Measurements from ENCODE around the gene MYO3B. TPM values are rescaled to one million over a fixed set of nuclear protein-coding genes. Genes with fewer than 3 reads are reported as not detected.

The MYO3B gene
- total RNA-seq, 1 donor from 2014 or later = 27.3 TPM

GRCh38 chr2:170525566-170525900 lies 347.6 kb downstream of the MYO3B start:
- peaks cover 25% of the 10 kb centered on the region for H3K4me1 Mint-ChIP-seq
- TF ChIP-seq EZH2phosphoT487 (IDR thresholded peaks at IDR 0.05) (no peak), CTCF (IDR thresholded peaks at IDR 0.05) (no peak), EZH2 (IDR thresholded peaks at IDR 0.05) (no peak)
- H3K9me3 Mint-ChIP-seq = peaks cover 2% of the 10 kb centered on the region
- H3K9ac ChIP-seq = no peak overlapping the region
- H3K36me3 ChIP-seq = no peaks in the 10 kb centered on the region
- no peak overlapping the region for H2AFZ ChIP-seq (replicated peaks)
- DNase-seq (ENCODE audit: low spot score) = no peak
- no peak overlapping the region for H3K4me2 ChIP-seq
- no peak overlapping the region for H3K4me3 Mint-ChIP-seq
- H3K36me3 Mint-ChIP-seq = peaks cover 2% of the 10 kb centered on the region
- H3K27ac ChIP-seq = no peak overlapping the region
- no peaks in the 10 kb centered on the region for H3K79me2 ChIP-seq (ENCODE audit: low read depth)
- H3K4me1 ChIP-seq = peaks cover 18% of the 10 kb centered on the region
- H3K27ac Mint-ChIP-seq = peak overlapping the region; percentile 52
- H4K20me1 ChIP-seq (ENCODE audit: low read depth) = no peaks in the 10 kb centered on the region
- H3F3A ChIP-seq (ENCODE audit: low read depth) = peaks cover 10% of the 10 kb centered on the region
- no peak overlapping the region for H3K4me3 ChIP-seq
- no peaks in the 10 kb centered on the region for H3K9me3 ChIP-seq (ENCODE audit: low read depth)
- H3K27me3 ChIP-seq = no peaks in the 10 kb centered on the region
- no peaks in the 10 kb centered on the region for H3K27me3 Mint-ChIP-seq (ENCODE audit: insufficient read depth, low read depth)

- H3K4me3 Mint-ChIP-seq = peak overlapping the region; percentile 44
- Histone ChIP-seq H3K27me3 (no peaks in the 10 kb centered on the region), H3K9me3 (ENCODE audit: low read depth) (no peaks in the 10 kb centered on the region), H3K36me3 (no peaks in the 10 kb centered on the region), H3K4me1 (peaks cover 16% of the 10 kb centered on the region), H3K27ac (no peak overlapping the region), H2AFZ (replicated peaks) (peak overlapping the region; percentile 96), H3K4me2 (peak overlapping the region; percentile 53), H4K20me1 (ENCODE audit: low read depth) (no peaks in the 10 kb centered on the region), H3K9ac (no peak overlapping the region), H3K79me2 (ENCODE audit: low read depth) (no peaks in the 10 kb centered on the region), H3F3A (ENCODE audit: low read depth) (peaks cover 3% of the 10 kb centered on the region), H3K4me3 (no peak overlapping the region)
- H3K27me3 Mint-ChIP-seq (ENCODE audit: insufficient read depth, low read depth) = no peaks in the 10 kb centered on the region
- DNase-seq (ENCODE audit: low spot score) = peak; percentile 64
- peak overlapping the region; percentile 7 for H3K27ac Mint-ChIP-seq
- H3K4me1 Mint-ChIP-seq = peaks cover 24% of the 10 kb centered on the region
- peaks cover 2% of the 10 kb centered on the region for H3K36me3 Mint-ChIP-seq
- TF ChIP-seq EZH2phosphoT487 (IDR thresholded peaks at IDR 0.05) (no peak), CTCF (IDR thresholded peaks at IDR 0.05) (no peak), EZH2 (IDR thresholded peaks at IDR 0.05) (no peak)
- peaks cover 2% of the 10 kb centered on the region for H3K9me3 Mint-ChIP-seq
Measured at GRCh38 chr2:170530284-170530745, 352.4 kb downstream of the MYO3B start.

GRCh38 chr2:170530803-170531564 lies 353.0 kb downstream of the MYO3B start:
- H3K9me3 ChIP-seq (ENCODE audit: low read depth) = no peaks in the 10 kb centered on the region
- no peaks in the 10 kb centered on the region for H3K27me3 ChIP-seq
- H3F3A ChIP-seq (ENCODE audit: low read depth) = no peaks in the 10 kb centered on the region
- H3K36me3 Mint-ChIP-seq = peaks cover 2% of the 10 kb centered on the region
- no peak overlapping the region for H3K4me3 ChIP-seq
- peak overlapping the region; percentile 96 for H2AFZ ChIP-seq (replicated peaks)
- H3K4me2 ChIP-seq = peak overlapping the region; percentile 53
- H3K4me1 Mint-ChIP-seq = peaks cover 20% of the 10 kb centered on the region
- H3K27me3 Mint-ChIP-seq (ENCODE audit: insufficient read depth, low read depth) = no peaks in the 10 kb centered on the region
- TF ChIP-seq EZH2 (IDR thresholded peaks at IDR 0.05) = no peak
- no peak for TF ChIP-seq EZH2phosphoT487 (IDR thresholded peaks at IDR 0.05)
- no peak for TF ChIP-seq CTCF (IDR thresholded peaks at IDR 0.05)
- H3K27ac ChIP-seq = no peak overlapping the region
- no peaks in the 10 kb centered on the region for H4K20me1 ChIP-seq (ENCODE audit: low read depth)
- peaks cover 2% of the 10 kb centered on the region for H3K9me3 Mint-ChIP-seq
- peaks cover 16% of the 10 kb centered on the region for H3K4me1 ChIP-seq
- no peak for DNase-seq (ENCODE audit: low spot score)
- H3K27ac Mint-ChIP-seq = peak overlapping the region; percentile 7
- no peak overlapping the region for H3K9ac ChIP-seq
- H3K79me2 ChIP-seq (ENCODE audit: low read depth) = no peaks in the 10 kb centered on the region
- no peak overlapping the region for H3K4me3 Mint-ChIP-seq
- no peaks in the 10 kb centered on the region for H3K36me3 ChIP-seq
